GM12875 (cell line): ENCODE data around the gene TMEM108.

Experiments
- H3K4me3 ChIP-seq: one replicate; pipeline ENCODE4 v1.5.1; 2011; ENCODE audit warnings: low read depth, low read length, control low read depth
- TF ChIP-seq, protein P1 (sequence below): IDR thresholded peaks from 2 replicates; pipeline ENCODE4 v1.5.1; 2011; ENCODE audit warnings: low read depth, mild to moderate bottlenecking, control low read depth, inconsistent platforms, low read length, moderate library complexity, borderline replicate concordance; ENCODE audit not compliant: insufficient read depth

The TMEM108 gene

GRCh38 chr3:133388696-133389395 is 350.7 kb downstream of the TMEM108 start:
- TF ChIP-seq, protein P1, sequence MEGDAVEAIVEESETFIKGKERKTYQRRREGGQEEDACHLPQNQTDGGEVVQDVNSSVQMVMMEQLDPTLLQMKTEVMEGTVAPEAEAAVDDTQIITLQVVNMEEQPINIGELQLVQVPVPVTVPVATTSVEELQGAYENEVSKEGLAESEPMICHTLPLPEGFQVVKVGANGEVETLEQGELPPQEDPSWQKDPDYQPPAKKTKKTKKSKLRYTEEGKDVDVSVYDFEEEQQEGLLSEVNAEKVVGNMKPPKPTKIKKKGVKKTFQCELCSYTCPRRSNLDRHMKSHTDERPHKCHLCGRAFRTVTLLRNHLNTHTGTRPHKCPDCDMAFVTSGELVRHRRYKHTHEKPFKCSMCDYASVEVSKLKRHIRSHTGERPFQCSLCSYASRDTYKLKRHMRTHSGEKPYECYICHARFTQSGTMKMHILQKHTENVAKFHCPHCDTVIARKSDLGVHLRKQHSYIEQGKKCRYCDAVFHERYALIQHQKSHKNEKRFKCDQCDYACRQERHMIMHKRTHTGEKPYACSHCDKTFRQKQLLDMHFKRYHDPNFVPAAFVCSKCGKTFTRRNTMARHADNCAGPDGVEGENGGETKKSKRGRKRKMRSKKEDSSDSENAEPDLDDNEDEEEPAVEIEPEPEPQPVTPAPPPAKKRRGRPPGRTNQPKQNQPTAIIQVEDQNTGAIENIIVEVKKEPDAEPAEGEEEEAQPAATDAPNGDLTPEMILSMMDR = no peak
- no peak overlapping the region for H3K4me3 ChIP-seq

- TF ChIP-seq, protein P1 = no peak
- no peak overlapping the region for H3K4me3 ChIP-seq
Observed at GRCh38 chr3:133390715-133391114, 352.5 kb downstream of the TMEM108 start.

GRCh38 chr3:133393204-133393603 is 355.0 kb downstream of the TMEM108 start:
- no peak overlapping the region for H3K4me3 ChIP-seq
- TF ChIP-seq, protein P1 = no peak

GRCh38 chr3:133393691-133394474 is 355.7 kb downstream of the TMEM108 start:
- TF ChIP-seq, protein P1 = no peak

DNA sequence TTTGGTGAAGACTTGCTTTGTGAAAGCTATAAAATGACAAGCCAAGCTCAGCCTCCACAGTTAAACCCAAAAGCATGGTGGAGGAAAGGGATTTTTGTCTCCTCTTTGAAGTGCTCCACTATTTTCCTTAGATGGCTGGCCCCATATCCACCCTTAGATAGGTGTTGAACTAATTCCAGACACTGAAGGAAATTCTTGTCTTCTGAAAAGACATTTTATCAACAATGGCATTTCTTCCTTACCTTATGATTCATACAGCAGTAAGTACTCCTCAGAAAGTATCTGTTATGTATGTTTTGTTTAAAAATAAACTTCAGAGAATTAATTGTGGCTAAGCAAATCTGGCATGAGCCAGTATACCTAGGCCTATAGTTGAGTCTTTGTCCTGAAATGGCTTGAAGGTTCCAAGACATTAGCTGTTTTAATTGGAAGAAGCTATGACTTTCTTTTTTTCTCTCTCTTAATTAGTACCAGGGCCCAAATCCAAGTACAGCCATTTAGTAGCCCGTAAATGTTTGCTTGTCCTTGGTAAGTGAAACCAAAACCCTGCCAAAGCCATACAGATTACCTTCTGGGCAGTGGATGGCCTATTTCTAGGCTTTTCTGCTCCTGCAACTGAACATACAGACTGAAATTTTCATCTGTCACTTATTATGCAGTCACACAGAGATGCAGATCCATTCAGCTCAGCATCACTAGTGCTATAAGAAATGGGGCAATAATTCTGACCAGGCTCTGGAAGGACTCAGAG is 356.5 kb downstream of the TMEM108 start:
- H3K4me3 ChIP-seq = no peak overlapping the region
- TF ChIP-seq, protein P1 = no peak

More at GRCh38 chr3:133393691-133394474, 355.7 kb downstream of the TMEM108 start:
- H3K4me3 ChIP-seq = no peak overlapping the region

GRCh38 chr3:133396906-133397305 is 358.7 kb downstream of the TMEM108 start:
- TF ChIP-seq, protein P1 = no peak
- H3K4me3 ChIP-seq = no peak overlapping the region
